NCI-H2196 (cell line): ENCODE data around the gene TTLL5.

Experiments
- DNase-seq: peaks from one replicate; lab custom pipeline; 2025; ENCODE audit not compliant: unreplicated experiment; lab: John Stamatoyannopoulos, UW

The TTLL5 gene, protein sequence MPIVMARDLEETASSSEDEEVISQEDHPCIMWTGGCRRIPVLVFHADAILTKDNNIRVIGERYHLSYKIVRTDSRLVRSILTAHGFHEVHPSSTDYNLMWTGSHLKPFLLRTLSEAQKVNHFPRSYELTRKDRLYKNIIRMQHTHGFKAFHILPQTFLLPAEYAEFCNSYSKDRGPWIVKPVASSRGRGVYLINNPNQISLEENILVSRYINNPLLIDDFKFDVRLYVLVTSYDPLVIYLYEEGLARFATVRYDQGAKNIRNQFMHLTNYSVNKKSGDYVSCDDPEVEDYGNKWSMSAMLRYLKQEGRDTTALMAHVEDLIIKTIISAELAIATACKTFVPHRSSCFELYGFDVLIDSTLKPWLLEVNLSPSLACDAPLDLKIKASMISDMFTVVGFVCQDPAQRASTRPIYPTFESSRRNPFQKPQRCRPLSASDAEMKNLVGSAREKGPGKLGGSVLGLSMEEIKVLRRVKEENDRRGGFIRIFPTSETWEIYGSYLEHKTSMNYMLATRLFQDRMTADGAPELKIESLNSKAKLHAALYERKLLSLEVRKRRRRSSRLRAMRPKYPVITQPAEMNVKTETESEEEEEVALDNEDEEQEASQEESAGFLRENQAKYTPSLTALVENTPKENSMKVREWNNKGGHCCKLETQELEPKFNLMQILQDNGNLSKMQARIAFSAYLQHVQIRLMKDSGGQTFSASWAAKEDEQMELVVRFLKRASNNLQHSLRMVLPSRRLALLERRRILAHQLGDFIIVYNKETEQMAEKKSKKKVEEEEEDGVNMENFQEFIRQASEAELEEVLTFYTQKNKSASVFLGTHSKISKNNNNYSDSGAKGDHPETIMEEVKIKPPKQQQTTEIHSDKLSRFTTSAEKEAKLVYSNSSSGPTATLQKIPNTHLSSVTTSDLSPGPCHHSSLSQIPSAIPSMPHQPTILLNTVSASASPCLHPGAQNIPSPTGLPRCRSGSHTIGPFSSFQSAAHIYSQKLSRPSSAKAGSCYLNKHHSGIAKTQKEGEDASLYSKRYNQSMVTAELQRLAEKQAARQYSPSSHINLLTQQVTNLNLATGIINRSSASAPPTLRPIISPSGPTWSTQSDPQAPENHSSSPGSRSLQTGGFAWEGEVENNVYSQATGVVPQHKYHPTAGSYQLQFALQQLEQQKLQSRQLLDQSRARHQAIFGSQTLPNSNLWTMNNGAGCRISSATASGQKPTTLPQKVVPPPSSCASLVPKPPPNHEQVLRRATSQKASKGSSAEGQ (N-terminal part only)

GRCh38 chr14:75660630-75661498 lies at the start of gene TTLL5, which contains the start of gene ERG28:
Gene TTLL5 (plus strand): TSS chr14:75661246. CDS start chr14:75663150, 1,904 bp downstream.
Gene ERG28 (minus strand): TSS chr14:75660876. CDS start chr14:75657502, 3,374 bp downstream.
- DNase-seq = peak; percentile 100

- DNase-seq = no peak
These were observed 48.9 kb upstream of the TTLL5 start for GRCh38 chr14:75612157-75612556.

- no peak for DNase-seq
These were observed 46.9 kb upstream of the TTLL5 start for GRCh38 chr14:75614179-75614578.

- no peak for DNase-seq
These were observed 45.8 kb upstream of the TTLL5 start for GRCh38 chr14:75615200-75615599.

GRCh38 chr14:75619548-75619947 lies 41.5 kb upstream of the TTLL5 start:
- DNase-seq = no peak

GRCh38 chr14:75625034-75625433 lies 36.0 kb upstream of the TTLL5 start:
- DNase-seq = no peak

- DNase-seq = no peak
These were observed 34.6 kb upstream of the TTLL5 start for GRCh38 chr14:75626396-75626795.

- DNase-seq = no peak
These were observed 34.2 kb upstream of the TTLL5 start for GRCh38 chr14:75626863-75627262.

DNA sequence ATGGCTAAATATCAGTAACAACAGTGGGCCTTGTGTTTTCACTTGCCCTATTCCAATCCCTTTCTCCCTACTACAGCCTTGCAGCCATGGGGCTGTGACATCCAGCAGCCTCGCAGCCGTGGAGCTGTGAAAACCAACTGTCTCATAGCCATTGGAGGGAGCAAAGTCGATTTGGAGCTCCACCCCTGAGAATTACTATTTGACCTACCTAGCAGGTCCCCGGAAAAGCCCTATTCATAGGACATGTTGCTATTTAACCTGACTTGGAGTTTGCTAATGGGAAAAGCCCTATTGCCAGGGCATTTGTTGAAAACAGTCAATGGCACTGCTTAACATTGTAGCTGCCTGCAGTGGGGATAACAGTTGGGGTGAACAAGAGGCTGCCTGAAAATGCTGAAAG lies 33.6 kb upstream of the TTLL5 start:
- no peak for DNase-seq

DNA sequence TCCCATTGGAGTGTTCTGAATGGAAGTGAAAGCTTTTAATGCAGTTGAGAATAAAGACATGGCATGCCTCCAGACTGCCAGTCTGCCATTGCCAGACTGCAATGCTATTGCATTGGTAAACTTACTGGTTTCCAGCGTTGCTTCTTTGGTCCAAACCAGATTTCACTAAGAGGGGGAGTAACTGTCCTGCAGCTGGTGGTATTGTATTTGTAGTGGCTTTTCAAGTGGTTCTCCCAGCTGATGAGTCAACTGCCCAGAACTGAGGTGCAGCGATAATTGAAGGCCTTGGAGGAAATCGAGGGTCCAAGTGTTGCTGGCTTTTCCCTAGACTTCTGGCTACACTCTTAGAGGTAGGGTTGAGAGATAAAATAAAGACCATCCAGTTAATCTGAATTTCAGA lies 32.2 kb upstream of the TTLL5 start:
- no peak for DNase-seq

DNA sequence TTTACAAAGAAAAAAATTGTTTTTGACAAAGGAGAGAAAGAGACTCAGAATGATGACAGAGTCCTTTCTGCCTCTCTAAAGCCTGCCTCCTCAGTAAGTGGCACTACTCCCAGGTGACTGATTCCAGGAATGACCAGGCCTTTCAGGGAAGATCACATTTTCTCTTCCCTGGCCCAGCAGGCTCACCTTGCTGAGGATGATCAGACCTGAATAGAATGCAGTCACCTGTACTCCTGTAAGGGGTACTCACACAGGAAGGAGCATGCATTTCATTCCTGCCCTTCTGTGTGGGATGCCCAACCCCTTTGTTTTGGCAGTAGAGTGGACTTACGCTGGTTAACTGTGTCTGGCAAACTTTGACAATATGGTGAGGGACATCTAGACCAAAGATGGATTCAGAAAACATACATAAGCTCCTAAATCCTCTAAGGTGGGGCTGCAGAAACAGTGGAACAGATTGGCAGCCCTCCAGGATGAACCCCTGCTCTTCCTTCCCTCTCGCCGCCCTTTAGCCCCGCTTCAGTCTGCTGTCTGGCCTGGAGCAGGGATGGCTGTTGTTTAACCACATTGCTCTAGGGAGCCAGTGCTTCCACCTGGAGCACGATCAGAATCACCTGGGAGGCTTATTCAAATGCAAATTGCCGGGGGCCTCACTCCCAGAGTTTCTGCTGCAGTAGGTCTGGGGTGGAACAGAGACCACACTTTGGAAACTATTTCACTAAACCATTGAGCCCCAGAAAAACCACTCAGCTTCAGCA lies 30.2 kb upstream of the TTLL5 start:
- no peak for DNase-seq

DNA sequence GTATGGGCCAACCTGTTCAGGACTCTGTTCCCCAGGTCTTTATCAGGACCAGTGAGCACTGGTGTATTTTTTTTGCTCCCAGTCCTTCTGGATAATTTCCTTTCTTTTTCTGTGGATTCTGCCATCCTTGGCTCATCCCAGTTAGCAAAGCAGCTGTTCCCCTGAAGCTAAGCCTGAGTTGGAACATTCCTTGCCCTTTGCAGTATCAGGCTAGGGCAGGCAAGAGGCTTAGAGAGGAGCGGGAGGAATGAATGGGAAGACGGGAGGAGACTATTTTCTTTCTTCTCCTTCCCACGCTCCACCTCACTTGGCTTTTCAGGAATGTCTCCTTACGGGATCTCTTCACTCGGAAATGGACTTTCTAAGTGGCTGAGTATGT lies 29.6 kb upstream of the TTLL5 start:
- DNase-seq = no peak

- DNase-seq = no peak
These were observed 26.2 kb upstream of the TTLL5 start for GRCh38 chr14:75634848-75635247.

DNA sequence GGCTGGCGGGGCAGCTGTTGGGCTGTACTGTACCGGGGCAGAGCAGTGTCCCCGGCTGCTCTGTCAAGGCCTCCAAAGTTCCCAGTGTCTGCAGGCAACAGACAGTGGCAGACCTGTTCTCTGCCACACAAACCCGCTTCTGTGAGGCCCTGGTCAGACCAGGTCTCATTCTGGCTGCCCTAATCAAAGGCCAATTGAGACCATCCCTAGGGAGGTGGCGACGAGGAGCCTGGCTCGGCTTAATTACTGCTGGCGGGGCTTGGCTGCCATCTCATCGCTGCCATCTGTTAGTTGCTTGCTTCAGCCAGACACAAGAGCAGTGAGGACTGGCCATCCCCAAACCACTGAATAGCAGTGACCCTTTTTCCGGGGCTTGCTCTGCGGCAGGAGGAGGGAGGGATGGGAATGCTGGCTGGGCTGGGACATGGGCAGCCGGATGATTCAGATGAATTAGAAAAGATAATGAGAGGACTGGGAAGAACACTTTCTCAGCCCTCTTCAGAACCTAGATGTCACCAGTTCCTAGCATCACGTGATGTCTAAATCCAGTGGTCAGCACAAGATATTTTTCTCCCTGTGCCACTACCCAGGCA lies 24.9 kb upstream of the TTLL5 start:
- DNase-seq = no peak

- DNase-seq = no peak
These were observed 20.2 kb upstream of the TTLL5 start for GRCh38 chr14:75640876-75641275.

GRCh38 chr14:75643985-75644384 lies 17.1 kb upstream of the TTLL5 start:
- no peak for DNase-seq

- no peak for DNase-seq
These were observed 16.0 kb upstream of the TTLL5 start for GRCh38 chr14:75645056-75645455.

DNA sequence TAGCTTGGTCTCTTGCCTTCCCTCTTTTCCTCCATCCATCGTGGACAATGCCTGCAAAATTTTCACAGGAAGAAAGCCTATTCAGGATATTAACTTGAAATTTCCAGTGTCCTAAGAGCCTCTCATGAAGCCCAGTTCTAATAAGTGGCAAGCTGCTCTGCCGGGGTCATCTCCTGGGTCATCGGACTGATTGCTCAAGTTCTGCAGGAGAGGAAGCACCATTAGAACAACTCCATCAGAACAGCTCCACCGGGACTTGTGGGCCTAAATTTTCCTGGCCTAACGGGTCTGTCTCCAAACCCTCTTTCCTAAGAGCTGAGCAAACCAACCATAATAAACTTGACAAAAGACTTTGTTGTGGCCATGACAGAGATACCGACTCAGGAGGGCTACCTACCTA lies 14.3 kb upstream of the TTLL5 start:
- no peak for DNase-seq

GRCh38 chr14:75647640-75648039 lies 13.4 kb upstream of the TTLL5 start:
- no peak for DNase-seq
